Astrocyte (in vitro differentiated cells and primary cell): ENCODE data around the gene ACOT11. TPM values are rescaled to one million over a fixed set of nuclear protein-coding genes. Genes with fewer than 3 reads are reported as not detected.
"Not testable (repeated sequence)": the region's sequence is repeated elsewhere in the genome, so short reads cannot be mapped to it uniquely, and the experiment has no call there.

Experiments
- DNase-seq: peaks from one replicate; pipeline ENCODE4 v3.0.0-alpha.2; 2010; ENCODE audit warnings: low read depth
- FAIRE-seq: peaks from 2 replicates; lab custom pipeline; 2011; peaks lifted over from hg19 to GRCh38; lab: Jason Lieb, UNC
- H2AFZ ChIP-seq: 2 replicates; pipeline ENCODE4 v1.6.0; 2012; ENCODE audit warnings: low read depth, low read length, inconsistent platforms
- H3K27ac ChIP-seq: 2 replicates; pipeline ENCODE4 v1.5.1; 2011; ENCODE audit warnings: low read depth, low read length, inconsistent platforms
- H3K27me3 ChIP-seq: 2 replicates; pipeline ENCODE4 v1.6.0; 2011; ENCODE audit warnings: low read length, inconsistent platforms; ENCODE audit not compliant: insufficient read depth
- H3K36me3 ChIP-seq: 2 replicates; pipeline ENCODE4 v1.5.1; 2011; ENCODE audit warnings: low read length, inconsistent platforms; ENCODE audit not compliant: insufficient read depth
- H3K4me1 ChIP-seq: 2 replicates; pipeline ENCODE4 v1.5.1; 2011; ENCODE audit warnings: low read length, inconsistent platforms; ENCODE audit not compliant: insufficient read depth
- H3K4me2 ChIP-seq: 2 replicates; pipeline ENCODE4 v1.6.0; 2012; ENCODE audit warnings: low read length, inconsistent platforms
- H3K4me3 ChIP-seq: 2 replicates; pipeline ENCODE4 v1.5.1; 2011; ENCODE audit warnings: low read depth, mild to moderate bottlenecking, low read length, inconsistent platforms; ENCODE audit not compliant: insufficient read depth
- H3K79me2 ChIP-seq: 2 replicates; pipeline ENCODE4 v1.6.0; 2012; ENCODE audit warnings: mild to moderate bottlenecking, low read length, inconsistent platforms; ENCODE audit not compliant: insufficient read depth
- H3K9ac ChIP-seq: 2 replicates; pipeline ENCODE4 v1.6.0; 2012; ENCODE audit warnings: mild to moderate bottlenecking, low read length, inconsistent platforms
- H3K9me3 ChIP-seq: 2 replicates; pipeline ENCODE4 v1.5.1; 2012; ENCODE audit warnings: low read depth, mild to moderate bottlenecking, low read length, inconsistent platforms; ENCODE audit not compliant: insufficient read depth
- H4K20me1 ChIP-seq: 2 replicates; pipeline ENCODE4 v1.6.0; 2012; ENCODE audit warnings: low read length, inconsistent platforms; ENCODE audit not compliant: insufficient read depth
- H3K27ac Mint-ChIP-seq: one replicate; pipeline ENCODE4 v1.8.0; 2021; ENCODE audit warnings: mild to moderate bottlenecking, mixed read lengths; ENCODE audit not compliant: unreplicated experiment
- H3K27me3 Mint-ChIP-seq: one replicate; pipeline ENCODE4 v1.8.0; 2021; ENCODE audit warnings: low read depth, mixed read lengths; ENCODE audit not compliant: unreplicated experiment
- H3K36me3 Mint-ChIP-seq: one replicate; pipeline ENCODE4 v1.8.0; 2021; ENCODE audit warnings: low read depth, mixed read lengths; ENCODE audit not compliant: unreplicated experiment
- H3K4me1 Mint-ChIP-seq: one replicate; pipeline ENCODE4 v1.8.0; 2021; ENCODE audit warnings: low read depth, mixed read lengths; ENCODE audit not compliant: unreplicated experiment
- H3K4me3 Mint-ChIP-seq: one replicate; pipeline ENCODE4 v1.8.0; 2021; ENCODE audit warnings: mild to moderate bottlenecking, moderate library complexity, mixed read lengths; ENCODE audit not compliant: unreplicated experiment
- H3K9me3 Mint-ChIP-seq: one replicate; pipeline ENCODE4 v1.8.0; 2021; ENCODE audit warnings: mild to moderate bottlenecking, mixed read lengths; ENCODE audit not compliant: unreplicated experiment
- CTCF ChIP-seq: IDR thresholded peaks from 2 replicates; pipeline ENCODE4 v1.5.1; 2011; ENCODE audit warnings: low read depth, mild to moderate bottlenecking, inconsistent platforms, low read length, moderate library complexity; ENCODE audit not compliant: insufficient read depth
- EZH2 ChIP-seq: IDR thresholded peaks from 2 replicates; pipeline ENCODE4 v1.6.1; 2012; ENCODE audit warnings: mild to moderate bottlenecking, low read length, inconsistent platforms; ENCODE audit not compliant: insufficient read depth
- total RNA-seq: library from RNA; stranded (reverse); gene quantifications from 2 replicates; pipeline ENCODE4 v1.2.1, GENCODE V29; 2021

ACOT11 gene
- total RNA-seq, 1 donor from 2014 or later, result 1.5 TPM

GRCh38 chr1:54507033-54507870 is 40.8 kb upstream of the ACOT11 start:
- TF ChIP-seq EZH2 (no peak), CTCF (no peak)
- H3K27ac Mint-ChIP-seq, result peak overlapping the region; percentile 81
- no peaks in the 10 kb centered on the region for H3K36me3 ChIP-seq
- no peaks in the 10 kb centered on the region for H3K36me3 Mint-ChIP-seq
- peak overlapping the region; percentile 60 for H3K4me3 Mint-ChIP-seq
- H3K9ac ChIP-seq, result no peak overlapping the region
- peak overlapping the region; percentile 13 for H3K4me2 ChIP-seq
- FAIRE-seq (no peak), DNase-seq (no peak)
- peaks cover 24% of the 10 kb centered on the region for H3K4me1 Mint-ChIP-seq
- H3K9me3 Mint-ChIP-seq, result peaks cover 3% of the 10 kb centered on the region
- H3K4me1 ChIP-seq, result peaks cover 6% of the 10 kb centered on the region
- no peaks in the 10 kb centered on the region for H3K79me2 ChIP-seq
- no peaks in the 10 kb centered on the region for H3K9me3 ChIP-seq
- peaks cover 2% of the 10 kb centered on the region for H3K27me3 Mint-ChIP-seq
- no peaks in the 10 kb centered on the region for H3K27me3 ChIP-seq
- no peak overlapping the region for H3K27ac ChIP-seq
- no peak overlapping the region for H3K4me3 ChIP-seq
- no peaks in the 10 kb centered on the region for H4K20me1 ChIP-seq
- peak overlapping the region; percentile 49 for H2AFZ ChIP-seq

- FAIRE-seq, result no peak
- H3K4me3 Mint-ChIP-seq, result no peak overlapping the region
These were observed 37.2 kb upstream of the ACOT11 start for GRCh38 chr1:54510715-54511270.

GRCh38 chr1:54513921-54514580 is 34.0 kb upstream of the ACOT11 start:
- DNase-seq, H3K4me1 ChIP-seq, H3K4me2 ChIP-seq, H3K9me3 Mint-ChIP-seq, H3K36me3 Mint-ChIP-seq, FAIRE-seq, H3K27ac Mint-ChIP-seq, H3K4me1 Mint-ChIP-seq, H3K4me3 Mint-ChIP-seq, H3K27me3 Mint-ChIP-seq, H3K79me2 ChIP-seq, H3K9me3 ChIP-seq, H2AFZ ChIP-seq, H3K27ac ChIP-seq, H3K36me3 ChIP-seq, H4K20me1 ChIP-seq, H3K9ac ChIP-seq, H3K4me3 ChIP-seq, H3K27me3 ChIP-seq: not testable (repeated sequence)

More at GRCh38 chr1:54510715-54511270, 37.2 kb upstream of the ACOT11 start:
- H3K79me2 ChIP-seq, result no peaks in the 10 kb centered on the region
- Mint-ChIP-seq H3K9me3 (peaks cover 3% of the 10 kb centered on the region), H3K27ac (no peak overlapping the region), H3K27me3 (peaks cover 2% of the 10 kb centered on the region), H3K36me3 (no peaks in the 10 kb centered on the region), H3K4me1 (peaks cover 15% of the 10 kb centered on the region)
- H3K27ac ChIP-seq, result no peak overlapping the region
- H3K4me2 ChIP-seq, result no peak overlapping the region
- H3K9ac ChIP-seq, result no peak overlapping the region
- no peak for DNase-seq
- no peak overlapping the region for H3K4me3 ChIP-seq
- no peak for TF ChIP-seq EZH2
- no peak for TF ChIP-seq CTCF
- H3K4me1 ChIP-seq, result peaks cover 6% of the 10 kb centered on the region
- H2AFZ ChIP-seq, result no peak overlapping the region
- H3K36me3 ChIP-seq, result no peaks in the 10 kb centered on the region
- no peaks in the 10 kb centered on the region for H3K27me3 ChIP-seq
- no peaks in the 10 kb centered on the region for H4K20me1 ChIP-seq
- H3K9me3 ChIP-seq, result no peaks in the 10 kb centered on the region
